ENCODE data around the gene TRIM7. TPM values are rescaled to one million over a fixed set of nuclear protein-coding genes. Genes with fewer than 3 reads are reported as not detected.

Gene TRIM7
- 1 to 10 TPM in 1 of 3 donors, under 1 TPM in 2; 0.18 to 2.1 (median 0.99) TPM for total RNA-seq

DNA sequence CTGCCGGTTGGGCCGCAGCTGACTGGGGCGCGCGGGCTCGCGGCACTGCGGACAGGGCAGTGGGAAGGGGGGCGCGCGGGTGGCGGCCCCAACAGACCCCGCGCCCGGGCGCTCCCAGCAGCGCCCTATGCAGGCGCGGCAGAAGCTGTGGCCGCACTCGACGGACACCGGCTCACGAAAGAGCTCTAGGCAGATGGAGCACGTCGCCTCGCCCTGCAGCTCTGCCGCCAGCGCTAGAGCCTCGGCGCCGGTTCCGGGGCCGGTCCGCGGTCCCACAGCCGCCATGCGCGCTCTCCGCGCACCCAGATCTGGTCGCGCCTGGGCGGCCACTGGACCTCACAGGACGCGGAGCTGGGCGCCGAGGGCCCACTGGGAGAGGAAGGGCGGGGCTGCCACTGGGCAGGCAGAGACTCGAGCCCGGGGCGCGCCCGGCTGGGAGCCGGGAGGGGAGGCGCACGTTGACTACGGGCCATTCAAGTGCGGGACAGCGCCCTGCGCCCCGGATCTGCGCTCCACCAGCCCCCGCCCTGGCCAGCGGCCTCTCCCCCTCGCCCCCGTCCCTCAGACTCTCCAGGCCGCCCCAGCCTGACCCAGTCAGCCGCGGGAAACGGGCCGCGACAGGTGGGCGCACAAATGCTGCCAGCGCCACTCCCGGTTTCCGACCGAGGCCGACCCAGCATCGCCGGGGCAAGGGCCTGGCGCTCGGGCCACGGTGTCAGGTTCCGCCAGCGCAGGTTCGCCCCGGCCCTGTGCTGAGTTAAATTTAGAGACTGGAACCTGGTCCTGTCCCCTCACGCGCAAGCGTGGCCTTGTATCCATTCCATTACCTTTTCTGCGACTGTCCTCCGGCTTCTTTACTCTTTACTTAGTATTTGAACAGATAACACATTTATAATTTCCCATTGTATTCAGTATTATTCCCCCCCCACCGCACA is at the start of gene TRIM7:
Gene TRIM7 (minus strand): TSS at position 371 of the 935 bp plus-strand sequence. CDS start 86 bp downstream, at position 285.
- no peaks in the 10 kb centered on the region for H3K36me3 Mint-ChIP-seq (ENCODE audit: insufficient read depth)
- peaks cover 21% of the 10 kb centered on the region for H3K27me3 Mint-ChIP-seq (ENCODE audit: low read depth)
- peak within 1 kb of the TSS; percentile 89 for H3K4me3 Mint-ChIP-seq
- DNase-seq (no peak), ATAC-seq (peak; percentile 6 to 13)
- peaks cover 5% of the 10 kb centered on the region for H3K9me3 Mint-ChIP-seq
- H3K4me1 Mint-ChIP-seq (ENCODE audit: low read depth) = peaks cover 28% of the 10 kb centered on the region

DNA sequence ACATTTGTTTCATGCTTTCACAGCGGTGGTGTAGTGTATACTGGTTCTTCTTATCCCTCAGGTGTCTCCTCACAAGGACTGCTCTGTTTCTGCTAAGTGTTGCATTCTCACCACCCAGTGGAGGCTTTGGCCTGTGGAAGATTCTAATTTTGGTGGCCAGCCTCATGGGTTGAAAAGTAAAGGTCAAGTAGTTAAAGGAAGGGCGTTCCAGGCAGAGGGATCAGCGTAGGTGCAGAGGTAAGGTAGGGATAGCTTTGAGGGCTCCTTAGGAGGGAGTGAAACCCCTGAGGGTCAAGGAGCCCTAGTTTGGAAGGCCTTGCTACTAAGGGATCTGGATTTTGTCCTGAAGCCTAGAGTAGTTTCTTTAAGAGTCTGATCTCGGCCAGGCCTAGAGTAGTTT is 43.3 kb upstream of the TRIM7 start:
- peaks cover 9% of the 10 kb centered on the region for H3K36me3 Mint-ChIP-seq (ENCODE audit: insufficient read depth)
- no peak for DNase-seq
- H3K4me3 Mint-ChIP-seq = peak overlapping the region; percentile 99
- no peaks in the 10 kb centered on the region for H3K9me3 Mint-ChIP-seq
- H3K4me1 Mint-ChIP-seq (ENCODE audit: low read depth) = peaks cover 60% of the 10 kb centered on the region
- ATAC-seq = no peak
- H3K27me3 Mint-ChIP-seq (ENCODE audit: low read depth) = no peaks in the 10 kb centered on the region

DNA sequence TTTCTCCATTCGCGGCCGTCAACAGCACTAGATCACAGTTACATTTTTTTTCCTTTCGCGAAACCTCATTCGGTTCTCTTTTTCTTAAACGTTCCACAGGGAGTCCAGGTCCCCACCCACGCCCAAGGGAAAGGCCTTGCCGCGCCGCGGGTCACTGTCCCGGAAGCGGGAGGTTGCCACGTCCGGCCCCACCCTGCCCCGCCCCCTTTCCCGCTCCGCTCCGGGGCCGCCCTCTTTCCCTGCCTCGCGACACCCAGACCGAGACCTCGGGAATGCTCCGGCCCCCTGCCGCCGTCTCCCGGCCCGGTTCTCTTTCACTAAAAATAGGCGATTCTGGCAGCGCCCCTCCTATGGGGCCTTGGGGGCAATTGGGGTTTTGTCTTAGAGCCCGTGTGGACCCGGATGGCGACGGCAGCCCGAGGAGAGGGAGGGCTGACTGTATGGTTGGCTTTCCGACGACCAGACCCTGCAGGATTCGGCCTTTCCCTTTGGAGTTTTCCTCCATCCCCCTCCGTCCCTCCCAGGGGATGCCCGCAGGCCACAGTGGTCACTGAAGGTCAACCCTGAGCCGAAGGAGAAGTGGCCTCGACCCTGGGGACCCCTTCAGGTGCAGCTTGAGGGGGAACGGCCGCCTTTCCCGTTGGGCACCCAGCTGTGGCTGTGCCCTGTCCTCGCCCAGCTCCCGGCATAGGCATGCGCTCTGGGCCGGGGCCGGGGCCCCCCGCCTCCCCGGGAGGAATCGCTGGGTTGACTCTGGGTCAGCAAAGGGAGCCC is 41.5 kb upstream of the TRIM7 start:
- no peaks in the 10 kb centered on the region for H3K27me3 Mint-ChIP-seq (ENCODE audit: low read depth)
- H3K36me3 Mint-ChIP-seq (ENCODE audit: insufficient read depth) = peaks cover 26% of the 10 kb centered on the region
- ATAC-seq (peak; percentile 35 to 39), DNase-seq (peak; percentile 65)
- peaks cover 64% of the 10 kb centered on the region for H3K4me1 Mint-ChIP-seq (ENCODE audit: low read depth)
- H3K4me3 Mint-ChIP-seq = peak overlapping the region; percentile 99
- no peaks in the 10 kb centered on the region for H3K9me3 Mint-ChIP-seq

DNA sequence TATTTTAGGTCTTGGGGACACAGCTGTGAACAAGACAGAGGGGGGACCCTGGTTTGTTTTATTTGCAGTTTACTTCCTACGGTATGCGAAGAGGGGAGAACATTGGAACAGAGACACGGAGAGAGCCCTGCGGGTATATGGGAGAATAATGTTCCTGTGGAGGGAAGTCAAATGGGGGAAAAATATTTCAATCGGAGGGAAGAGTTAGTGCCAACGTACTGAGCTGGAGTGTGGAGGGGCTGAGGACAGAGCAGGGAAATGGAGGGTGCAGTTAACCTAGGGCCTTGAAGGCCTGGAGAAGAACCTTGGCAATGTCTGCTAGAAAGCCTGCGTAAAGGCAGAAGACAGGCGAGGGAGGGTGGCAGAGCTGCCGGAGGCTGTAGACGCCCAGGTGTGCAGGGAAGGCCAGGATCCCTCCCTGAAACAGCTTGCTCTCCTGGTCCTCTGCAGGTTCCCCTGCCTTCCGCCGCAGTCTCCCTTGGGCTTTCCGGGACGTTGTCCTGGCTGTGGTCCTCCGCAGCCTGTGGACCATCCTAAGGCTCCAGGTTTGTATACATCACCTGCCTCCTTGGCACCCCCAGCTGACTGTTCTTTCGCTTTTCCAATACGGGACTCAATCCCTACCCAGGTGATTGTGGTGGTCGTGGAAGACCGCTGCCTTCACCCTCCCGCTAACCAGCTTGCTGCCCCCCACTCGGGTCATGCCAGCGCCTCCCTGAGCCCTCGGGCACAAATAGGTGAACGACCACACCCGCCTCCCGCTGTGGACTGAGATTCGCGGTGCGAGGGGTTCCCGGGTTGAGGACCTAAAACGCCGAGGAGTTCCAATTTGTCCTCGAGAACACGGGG is 40.7 kb upstream of the TRIM7 start:
- DNase-seq = no peak
- Mint-ChIP-seq H3K4me1 (ENCODE audit: low read depth) (peaks cover 67% of the 10 kb centered on the region), H3K36me3 (ENCODE audit: insufficient read depth) (peaks cover 30% of the 10 kb centered on the region), H3K9me3 (no peaks in the 10 kb centered on the region), H3K27me3 (ENCODE audit: low read depth) (no peaks in the 10 kb centered on the region), H3K4me3 (peak overlapping the region; percentile 99)
- peak; percentile 0 for ATAC-seq

DNA sequence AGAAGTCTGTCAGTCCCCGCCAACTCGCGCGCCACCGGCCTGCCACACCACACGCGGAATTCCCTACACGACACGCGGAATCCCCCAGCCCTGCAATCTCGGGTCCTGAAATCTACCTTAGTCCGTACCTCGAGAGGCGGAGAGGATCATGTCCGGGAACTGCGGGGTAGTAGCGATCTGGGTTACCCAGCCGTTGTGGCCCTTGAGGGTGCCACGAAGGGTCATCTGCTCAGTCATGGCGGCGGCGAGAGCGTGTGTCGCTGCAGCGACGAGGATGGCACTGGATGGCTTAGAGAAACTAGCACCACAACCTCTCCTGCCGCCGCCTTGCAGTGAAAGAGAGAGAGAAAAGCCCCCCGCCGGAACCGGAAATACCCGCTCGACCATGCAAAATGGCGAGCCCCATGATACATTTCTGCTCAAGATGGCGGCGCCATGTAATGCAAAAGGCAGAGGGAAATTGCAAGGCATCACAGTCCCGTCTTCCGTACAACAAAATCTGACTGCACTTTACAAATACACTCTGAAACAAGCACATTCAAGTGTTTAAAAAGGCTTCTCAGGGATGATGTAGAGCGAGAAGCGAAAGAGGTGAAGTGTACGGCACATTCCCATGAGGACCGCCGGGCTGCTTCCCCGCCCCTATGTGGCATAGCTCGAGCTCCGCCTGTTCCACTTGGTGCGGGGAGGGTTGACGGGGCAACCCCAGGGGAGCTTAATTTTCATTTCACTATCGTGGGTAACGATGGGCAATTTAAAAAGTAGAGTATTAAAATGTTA is 38.8 kb upstream of the TRIM7 start, which contains the start of gene RACK1:
Gene RACK1 (minus strand): TSS at position 343 of the 780 bp plus-strand sequence. CDS start 106 bp downstream, at position 237.
- H3K36me3 Mint-ChIP-seq (ENCODE audit: insufficient read depth) = peaks cover 38% of the 10 kb centered on the region
- ATAC-seq (peak; percentile 69 to 75), DNase-seq (peak; percentile 86)
- peak within 1 kb of the TSS; percentile 99 for H3K4me3 Mint-ChIP-seq
- H3K9me3 Mint-ChIP-seq = no peaks in the 10 kb centered on the region
- peaks cover 58% of the 10 kb centered on the region for H3K4me1 Mint-ChIP-seq (ENCODE audit: low read depth)
- H3K27me3 Mint-ChIP-seq (ENCODE audit: low read depth) = no peaks in the 10 kb centered on the region

DNA sequence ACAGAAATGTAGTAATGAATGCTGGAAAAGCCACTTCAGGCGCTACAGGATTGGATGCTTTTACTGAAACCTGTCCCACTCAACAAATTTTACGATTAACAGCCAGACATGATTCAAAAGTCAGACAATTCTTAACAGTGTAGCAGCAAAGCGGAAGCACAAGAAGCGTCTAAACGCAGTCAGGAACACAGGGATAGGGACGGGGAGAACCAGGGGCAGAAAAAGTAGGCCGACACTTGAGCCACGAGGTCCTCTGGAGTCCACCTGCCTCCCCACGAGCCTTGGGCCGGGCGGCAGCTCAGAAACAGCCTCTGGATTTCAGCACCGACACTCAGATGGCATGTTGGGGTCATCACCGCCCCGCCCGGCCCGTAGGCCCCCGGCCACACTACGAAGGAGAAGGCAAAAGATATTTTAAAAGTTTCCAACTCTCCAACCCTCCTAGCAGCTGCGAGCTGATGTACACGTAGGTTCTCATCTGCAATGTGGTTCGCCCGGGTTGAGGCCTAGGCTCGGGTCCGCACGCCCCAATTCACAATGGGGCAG is 38.1 kb upstream of the TRIM7 start:
- H3K27me3 Mint-ChIP-seq (ENCODE audit: low read depth) = no peaks in the 10 kb centered on the region
- ATAC-seq (peak in 1 of 2 donors; percentile 6), DNase-seq (no peak)
- H3K9me3 Mint-ChIP-seq = no peaks in the 10 kb centered on the region
- H3K36me3 Mint-ChIP-seq (ENCODE audit: insufficient read depth) = peaks cover 43% of the 10 kb centered on the region
- peak overlapping the region; percentile 99 for H3K4me3 Mint-ChIP-seq
- H3K4me1 Mint-ChIP-seq (ENCODE audit: low read depth) = peaks cover 56% of the 10 kb centered on the region

DNA sequence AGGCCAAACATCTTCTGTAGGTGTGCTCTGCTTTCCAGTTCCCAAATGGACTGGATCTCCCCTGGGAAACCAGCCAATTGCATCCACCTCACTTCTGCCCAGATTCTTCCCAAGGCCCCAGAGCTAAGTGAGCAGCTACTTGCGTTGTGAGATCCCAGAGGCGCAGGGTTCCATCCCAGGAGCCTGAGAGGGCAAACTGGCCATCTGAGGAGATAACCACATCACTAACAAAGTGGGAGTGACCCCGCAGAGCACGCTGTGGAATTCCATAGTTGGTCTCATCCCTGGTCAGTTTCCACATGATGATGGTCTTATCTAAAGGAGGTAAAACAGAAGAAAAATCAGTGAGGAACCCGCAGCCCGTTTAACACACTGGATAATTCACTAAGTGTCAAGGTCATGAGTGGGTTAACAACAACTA is 37.0 kb upstream of the TRIM7 start:
- peaks cover 51% of the 10 kb centered on the region for H3K36me3 Mint-ChIP-seq (ENCODE audit: insufficient read depth)
- no peak for DNase-seq
- peak overlapping the region; percentile 99 for H3K4me3 Mint-ChIP-seq
- no peaks in the 10 kb centered on the region for H3K9me3 Mint-ChIP-seq
- H3K4me1 Mint-ChIP-seq (ENCODE audit: low read depth) = peaks cover 51% of the 10 kb centered on the region
- ATAC-seq = no peak
- no peaks in the 10 kb centered on the region for H3K27me3 Mint-ChIP-seq (ENCODE audit: low read depth)

DNA sequence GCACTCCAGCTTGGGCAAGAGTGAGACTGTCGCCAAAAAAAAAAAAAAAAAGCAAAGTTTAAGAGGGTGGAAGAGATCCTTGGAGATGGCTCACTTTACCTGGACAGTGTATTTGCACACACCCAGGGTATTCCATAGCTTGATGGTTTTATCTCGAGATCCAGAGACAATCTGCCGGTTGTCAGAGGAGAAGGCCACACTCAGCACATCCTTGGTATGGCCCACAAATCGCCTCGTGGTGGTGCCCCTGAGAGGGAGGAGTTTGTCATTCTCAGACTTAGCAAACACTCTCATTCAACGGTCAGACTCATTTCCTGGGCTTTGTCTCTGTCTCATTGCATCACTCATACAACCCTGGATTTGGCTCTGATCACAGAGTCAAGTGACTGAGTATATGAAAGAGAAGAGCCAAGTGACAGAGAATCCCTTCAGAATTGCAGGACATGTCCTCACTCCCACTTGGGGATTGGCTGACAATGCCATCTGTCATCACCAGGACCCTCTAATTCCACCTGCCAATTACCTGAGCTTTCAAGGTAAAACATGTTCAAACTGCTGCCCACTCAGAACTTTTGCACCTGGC is 36.5 kb upstream of the TRIM7 start:
- Mint-ChIP-seq H3K9me3 (no peaks in the 10 kb centered on the region), H3K4me3 (peak overlapping the region; percentile 99), H3K4me1 (ENCODE audit: low read depth) (peaks cover 50% of the 10 kb centered on the region), H3K36me3 (ENCODE audit: insufficient read depth) (peaks cover 57% of the 10 kb centered on the region), H3K27me3 (ENCODE audit: low read depth) (no peaks in the 10 kb centered on the region)
- no peak for DNase-seq
- ATAC-seq = peak; percentile 49 to 51

DNA sequence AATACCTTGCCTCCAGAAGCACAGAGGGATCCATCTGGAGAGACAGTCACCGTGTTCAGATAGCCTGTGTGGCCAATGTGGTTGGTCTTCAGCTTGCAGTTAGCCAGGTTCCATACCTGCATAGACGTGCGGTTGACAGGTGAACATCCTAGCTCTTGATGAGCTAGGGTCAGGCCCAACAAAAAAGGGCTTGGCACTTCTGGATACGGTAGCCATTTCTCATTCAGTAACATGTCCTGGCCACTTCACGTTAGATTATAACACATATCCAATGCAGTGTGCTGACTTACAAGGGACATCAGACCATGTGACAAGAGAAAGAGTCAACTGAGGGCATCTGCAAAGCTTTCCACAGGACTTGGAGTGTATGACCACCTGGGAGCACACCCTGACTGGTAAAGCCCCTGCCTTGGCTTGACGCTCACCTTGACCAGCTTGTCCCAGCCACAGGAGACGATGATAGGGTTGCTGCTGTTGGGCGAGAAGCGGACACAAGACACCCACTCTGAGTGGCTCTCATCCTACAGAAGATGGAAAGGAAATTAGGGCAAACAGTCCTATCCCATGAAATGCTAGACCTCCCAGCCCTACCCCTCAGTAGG is 34.2 kb upstream of the TRIM7 start:
- ATAC-seq = no peak
- H3K36me3 Mint-ChIP-seq (ENCODE audit: insufficient read depth) = peaks cover 69% of the 10 kb centered on the region
- peak overlapping the region; percentile 58 for H3K4me3 Mint-ChIP-seq
- no peaks in the 10 kb centered on the region for H3K9me3 Mint-ChIP-seq
- H3K27me3 Mint-ChIP-seq (ENCODE audit: low read depth) = no peaks in the 10 kb centered on the region
- DNase-seq = no peak
- H3K4me1 Mint-ChIP-seq (ENCODE audit: low read depth) = peaks cover 32% of the 10 kb centered on the region

DNA sequence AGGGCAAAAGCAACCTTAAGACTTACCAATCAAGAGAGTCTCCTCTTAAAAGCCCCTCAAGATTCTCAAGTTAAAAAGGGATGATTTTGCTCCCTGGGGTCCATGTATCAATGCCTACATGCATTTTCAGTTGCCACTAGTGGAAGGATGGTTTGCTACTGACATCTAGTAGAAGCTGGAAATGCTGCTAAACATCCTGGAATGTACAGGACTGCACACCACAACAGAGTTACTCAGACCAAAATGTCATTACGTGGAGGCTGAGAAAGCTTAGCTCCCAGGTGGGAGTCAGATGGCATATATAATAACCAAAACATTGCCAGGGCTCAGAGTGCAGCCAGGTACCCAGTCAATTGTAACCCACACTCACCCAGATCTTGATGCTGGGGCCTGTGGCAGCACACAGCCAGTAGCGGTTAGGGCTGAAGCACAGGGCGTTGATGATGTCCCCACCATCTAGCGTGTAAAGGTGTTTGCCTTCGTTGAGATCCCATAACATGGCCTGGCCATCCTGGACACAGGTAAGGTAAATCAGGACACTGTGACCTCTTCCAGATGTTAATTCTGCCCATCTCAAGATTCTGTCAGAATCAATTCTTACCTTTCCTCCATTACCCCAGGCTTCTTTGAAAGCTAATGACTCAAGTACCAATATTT is 32.9 kb upstream of the TRIM7 start:
- H3K4me3 Mint-ChIP-seq = peak overlapping the region; percentile 32
- H3K27me3 Mint-ChIP-seq (ENCODE audit: low read depth) = no peaks in the 10 kb centered on the region
- peaks cover 61% of the 10 kb centered on the region for H3K36me3 Mint-ChIP-seq (ENCODE audit: insufficient read depth)

DNA sequence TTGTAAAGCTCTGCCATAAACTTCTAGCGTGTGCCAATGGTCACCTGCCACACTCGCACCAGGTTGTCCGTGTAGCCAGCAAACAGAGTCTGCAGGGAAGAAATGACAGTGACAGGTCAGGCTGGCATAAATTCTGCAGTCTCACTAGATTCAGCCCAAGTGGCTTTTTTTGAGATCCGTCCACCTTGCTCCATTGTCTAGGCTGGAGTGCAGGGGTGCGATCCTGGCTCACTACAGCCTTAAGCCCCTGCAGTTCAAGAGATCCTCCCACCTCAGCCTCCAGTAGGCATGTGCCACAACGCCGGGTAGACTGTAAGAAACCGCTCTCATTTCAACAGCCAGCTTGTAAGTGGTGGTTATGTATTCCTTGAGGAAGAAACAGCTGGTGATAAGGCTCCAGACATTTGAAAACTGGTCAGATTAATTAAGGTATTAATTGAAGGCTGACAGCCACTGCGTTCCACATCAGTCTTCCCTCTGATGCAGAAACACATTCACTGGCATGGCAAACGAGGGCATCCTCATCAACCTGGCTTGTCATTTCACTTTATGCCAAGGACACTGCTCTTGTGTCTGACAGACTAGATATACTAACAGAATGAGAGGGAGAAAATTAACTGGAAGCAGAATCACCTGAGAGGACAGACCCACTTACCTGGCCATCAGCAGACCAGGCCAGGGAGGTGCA is 32.1 kb upstream of the TRIM7 start:
- H3K27me3 Mint-ChIP-seq (ENCODE audit: low read depth) = no peaks in the 10 kb centered on the region
- H3K4me1 Mint-ChIP-seq (ENCODE audit: low read depth) = peaks cover 31% of the 10 kb centered on the region
- ATAC-seq (no peak), DNase-seq (no peak)
- no peak overlapping the region for H3K4me3 Mint-ChIP-seq
- H3K9me3 Mint-ChIP-seq = no peaks in the 10 kb centered on the region
- H3K36me3 Mint-ChIP-seq (ENCODE audit: insufficient read depth) = peaks cover 56% of the 10 kb centered on the region

More for the DNA sequence above, 32.9 kb upstream of the TRIM7 start:
- Mint-ChIP-seq H3K4me1 (ENCODE audit: low read depth) (peaks cover 32% of the 10 kb centered on the region), H3K9me3 (no peaks in the 10 kb centered on the region)
- ATAC-seq (no peak), DNase-seq (no peak)
